GM12891 (cell line): Measurements from ENCODE around the gene TOR3A.
"Not testable (repeated sequence)": the region's sequence is repeated elsewhere in the genome, so short reads cannot be mapped to it uniquely, and the experiment has no call there.

Source experiments
- POLR2A ChIP-seq: IDR thresholded peaks from 2 replicates; pipeline ENCODE4 v1.6.1; 2011; ENCODE audit warnings: low read depth, low read length, control low read depth
- POLR2AphosphoS5 ChIP-seq: IDR thresholded peaks from 2 replicates; pipeline ENCODE4 v1.6.1; 2011; ENCODE audit warnings: low read depth, low read length, control low read depth
- POU2F2 ChIP-seq: IDR thresholded peaks from 2 replicates; pipeline ENCODE4 v1.6.1; 2011; ENCODE audit warnings: low read depth, mild to moderate bottlenecking, control low read depth, low read length, moderate library complexity
- SPI1 ChIP-seq: IDR thresholded peaks from 2 replicates; pipeline ENCODE4 v1.6.1; 2011; ENCODE audit warnings: low read depth, low read length, control low read depth
- TAF1 ChIP-seq: IDR thresholded peaks from 2 replicates; pipeline ENCODE4 v1.6.1; 2011; ENCODE audit warnings: low read depth, low read length, control low read depth

DNA sequence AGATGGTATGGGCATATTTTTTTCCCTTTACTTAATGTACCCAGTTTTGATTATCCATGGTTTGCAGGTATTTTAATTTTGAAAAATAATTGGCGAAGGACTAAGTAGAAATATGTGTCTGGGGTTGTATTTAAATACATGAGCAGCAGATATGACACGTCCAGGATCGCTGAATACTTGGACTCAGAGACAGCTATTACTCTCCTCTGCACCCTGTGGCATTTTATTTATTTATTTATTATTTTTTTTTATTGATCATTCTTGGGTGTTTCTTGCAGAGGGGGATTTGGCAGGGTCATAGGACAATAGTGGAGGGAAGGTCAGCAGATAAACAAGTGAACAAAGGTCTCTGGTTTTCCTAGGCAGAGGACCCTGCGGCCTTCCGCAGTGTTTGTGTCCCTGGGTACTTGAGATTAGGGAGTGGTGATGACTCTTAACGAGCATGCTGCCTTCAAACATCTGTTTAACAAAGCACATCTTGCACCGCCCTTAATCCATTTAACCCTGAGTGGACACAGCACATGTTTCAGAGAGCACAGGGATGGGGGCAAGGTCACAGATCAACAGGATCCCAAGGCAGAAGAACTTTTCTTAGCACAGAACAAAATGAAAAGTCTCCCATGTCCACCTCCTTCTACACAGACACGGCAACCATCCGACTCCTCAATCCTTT, 42.2 kb upstream of the TOR3A start:
- TF ChIP-seq POLR2AphosphoS5, POLR2A, TAF1, SPI1, POU2F2: not testable (repeated sequence)
